ENCODE results near the gene MAEL. TPM values are rescaled to one million over a fixed set of nuclear protein-coding genes. Genes with fewer than 3 reads are reported as not detected.
"Not testable (repeated sequence)": the region's sequence is repeated elsewhere in the genome, so short reads cannot be mapped to it uniquely, and the experiment has no call there.

Gene MAEL
- total RNA-seq, 1 donor from 2014 or later = 0.11 TPM

DNA sequence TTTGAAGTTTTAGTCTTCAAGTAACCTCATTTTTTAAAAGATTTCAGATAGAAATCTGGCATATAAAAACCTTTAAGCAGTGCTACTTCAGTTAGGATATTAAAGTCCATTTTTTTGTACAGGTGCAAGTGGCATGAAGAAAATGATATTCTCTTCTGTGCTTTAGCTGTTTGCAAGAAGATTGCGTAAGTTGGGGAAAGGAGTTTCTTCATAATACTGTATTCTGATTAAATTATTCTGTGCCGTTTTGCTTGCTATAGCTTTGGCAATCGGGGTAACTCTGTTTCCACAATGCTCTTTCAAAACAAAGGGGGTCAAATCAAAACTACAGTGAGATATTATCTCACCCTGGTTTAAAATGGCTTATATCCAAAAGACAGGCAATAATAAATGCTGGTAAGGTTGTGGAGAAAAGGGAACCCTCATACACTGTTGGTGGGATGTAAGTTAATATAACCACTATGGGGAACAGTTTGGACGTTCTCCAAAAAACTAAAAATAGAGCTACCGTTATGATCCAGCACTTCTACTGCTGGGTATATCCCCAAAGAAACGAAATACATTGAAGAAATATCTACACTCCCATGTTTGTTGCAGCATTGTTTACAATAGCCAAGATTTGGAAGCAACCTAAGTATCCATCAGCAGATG, 27.1 kb downstream of the MAEL start:
- no peak for FAIRE-seq
- H4K20me1 ChIP-seq (ENCODE audit: insufficient read depth, low read length) = no peaks in the 10 kb centered on the region

DNA sequence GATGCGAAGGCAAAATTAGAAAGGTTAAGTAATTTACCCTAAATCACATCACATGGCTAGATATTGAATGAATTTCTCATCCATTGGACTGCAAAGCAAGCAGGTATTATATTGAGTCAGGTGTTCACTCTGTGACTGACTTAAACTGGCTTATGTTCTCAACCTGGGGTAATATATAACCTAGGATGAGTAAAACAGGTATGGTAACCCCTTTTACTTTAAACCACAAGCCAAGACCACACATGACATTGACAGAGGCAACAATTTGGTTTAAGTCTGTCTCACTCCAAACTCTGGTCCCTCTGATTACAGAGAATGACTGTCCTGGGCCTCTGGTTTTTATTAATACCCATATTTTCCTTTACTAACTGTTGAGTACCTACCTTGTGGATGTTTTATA, 33.3 kb downstream of the MAEL start:
- Histone ChIP-seq H3K27ac (ENCODE audit: low read depth, low read length) (no peak overlapping the region), H3K4me1 (ENCODE audit: insufficient read depth, low read length) (no peaks in the 10 kb centered on the region), H3K36me3 (ENCODE audit: insufficient read depth, low read length) (no peaks in the 10 kb centered on the region), H3K4me3 (ENCODE audit: insufficient read depth, low read depth, low read length) (no peak overlapping the region), H3K27me3 (ENCODE audit: insufficient read depth, low read length) (no peaks in the 10 kb centered on the region), H3K79me2 (ENCODE audit: insufficient read depth, low read length) (no peaks in the 10 kb centered on the region), H3K9ac (ENCODE audit: low read length) (no peak overlapping the region), H3K4me2 (ENCODE audit: low read length) (no peak overlapping the region), H4K20me1 (ENCODE audit: insufficient read depth, low read length) (no peaks in the 10 kb centered on the region), H3K9me3 (ENCODE audit: insufficient read depth, low read depth, low read length) (no peaks in the 10 kb centered on the region), H2AFZ (ENCODE audit: low read depth, low read length) (no peak overlapping the region)
- Mint-ChIP-seq H3K4me3 (ENCODE audit: unreplicated experiment) (no peak overlapping the region), H3K27ac (ENCODE audit: unreplicated experiment) (no peak overlapping the region), H3K36me3 (ENCODE audit: low read depth, unreplicated experiment) (no peaks in the 10 kb centered on the region), H3K27me3 (ENCODE audit: low read depth, unreplicated experiment) (peaks cover 10% of the 10 kb centered on the region), H3K4me1 (ENCODE audit: low read depth, unreplicated experiment) (no peaks in the 10 kb centered on the region), H3K9me3 (ENCODE audit: unreplicated experiment) (peaks cover 4% of the 10 kb centered on the region)
- FAIRE-seq (no peak), DNase-seq (ENCODE audit: low read depth) (no peak)
- TF ChIP-seq EZH2 (IDR thresholded peaks at IDR 0.05; ENCODE audit: insufficient read depth, low read length) = no peak
- TF ChIP-seq, protein P1, sequence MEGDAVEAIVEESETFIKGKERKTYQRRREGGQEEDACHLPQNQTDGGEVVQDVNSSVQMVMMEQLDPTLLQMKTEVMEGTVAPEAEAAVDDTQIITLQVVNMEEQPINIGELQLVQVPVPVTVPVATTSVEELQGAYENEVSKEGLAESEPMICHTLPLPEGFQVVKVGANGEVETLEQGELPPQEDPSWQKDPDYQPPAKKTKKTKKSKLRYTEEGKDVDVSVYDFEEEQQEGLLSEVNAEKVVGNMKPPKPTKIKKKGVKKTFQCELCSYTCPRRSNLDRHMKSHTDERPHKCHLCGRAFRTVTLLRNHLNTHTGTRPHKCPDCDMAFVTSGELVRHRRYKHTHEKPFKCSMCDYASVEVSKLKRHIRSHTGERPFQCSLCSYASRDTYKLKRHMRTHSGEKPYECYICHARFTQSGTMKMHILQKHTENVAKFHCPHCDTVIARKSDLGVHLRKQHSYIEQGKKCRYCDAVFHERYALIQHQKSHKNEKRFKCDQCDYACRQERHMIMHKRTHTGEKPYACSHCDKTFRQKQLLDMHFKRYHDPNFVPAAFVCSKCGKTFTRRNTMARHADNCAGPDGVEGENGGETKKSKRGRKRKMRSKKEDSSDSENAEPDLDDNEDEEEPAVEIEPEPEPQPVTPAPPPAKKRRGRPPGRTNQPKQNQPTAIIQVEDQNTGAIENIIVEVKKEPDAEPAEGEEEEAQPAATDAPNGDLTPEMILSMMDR (IDR thresholded peaks at IDR 0.05; ENCODE audit: insufficient read depth, low read depth, low read length) = no peak

More for the DNA sequence above, 27.1 kb downstream of the MAEL start:
- Histone ChIP-seq H3K27ac (ENCODE audit: low read depth, low read length) (no peak overlapping the region), H3K4me2 (ENCODE audit: low read length) (no peak overlapping the region), H2AFZ (ENCODE audit: low read depth, low read length) (no peak overlapping the region), H3K27me3 (ENCODE audit: insufficient read depth, low read length) (peaks cover 3% of the 10 kb centered on the region), H3K9me3 (ENCODE audit: insufficient read depth, low read depth, low read length) (no peaks in the 10 kb centered on the region), H3K4me3 (ENCODE audit: insufficient read depth, low read depth, low read length) (no peak overlapping the region), H3K9ac (ENCODE audit: low read length) (no peak overlapping the region), H3K36me3 (ENCODE audit: insufficient read depth, low read length) (no peaks in the 10 kb centered on the region), H3K79me2 (ENCODE audit: insufficient read depth, low read length) (no peaks in the 10 kb centered on the region), H3K4me1 (ENCODE audit: insufficient read depth, low read length) (no peaks in the 10 kb centered on the region)
- TF ChIP-seq, protein P1 (IDR thresholded peaks at IDR 0.05; ENCODE audit: insufficient read depth, low read depth, low read length) = no peak
- no peak for TF ChIP-seq EZH2 (IDR thresholded peaks at IDR 0.05; ENCODE audit: insufficient read depth, low read length)
- no peak for DNase-seq (ENCODE audit: low read depth)
- Mint-ChIP-seq H3K4me1 (ENCODE audit: low read depth, unreplicated experiment) (peaks cover 4% of the 10 kb centered on the region), H3K4me3 (ENCODE audit: unreplicated experiment) (no peak overlapping the region), H3K27me3 (ENCODE audit: low read depth, unreplicated experiment) (peaks cover 8% of the 10 kb centered on the region), H3K27ac (ENCODE audit: unreplicated experiment) (no peak overlapping the region), H3K36me3 (ENCODE audit: low read depth, unreplicated experiment) (no peaks in the 10 kb centered on the region), H3K9me3 (ENCODE audit: unreplicated experiment) (peaks cover 3% of the 10 kb centered on the region)

DNA sequence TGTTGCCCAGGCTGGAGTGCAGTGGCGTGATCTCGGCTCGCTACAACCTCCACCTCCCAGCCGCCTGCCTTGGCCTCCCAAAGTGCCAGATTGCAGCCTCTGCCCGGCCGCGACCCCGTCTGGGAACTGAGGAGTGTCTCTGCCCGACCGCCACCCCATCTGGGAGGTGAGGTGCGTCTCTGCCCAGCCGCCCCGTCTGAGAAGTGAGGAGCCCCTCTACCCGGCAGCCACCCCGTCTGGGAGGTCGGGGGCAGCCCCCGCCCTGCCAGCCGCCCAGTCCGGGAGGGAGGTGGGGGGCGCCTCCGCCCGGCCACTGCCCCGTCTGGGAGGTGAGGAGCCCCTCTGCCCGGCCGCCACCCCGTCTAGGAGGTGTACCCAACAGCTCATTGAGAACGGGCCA, 40.5 kb downstream of the MAEL start:
- not testable (repeated sequence) for H3K36me3 ChIP-seq (ENCODE audit: insufficient read depth, low read length); H3K9me3 ChIP-seq (ENCODE audit: insufficient read depth, low read depth, low read length); H3K27me3 ChIP-seq (ENCODE audit: insufficient read depth, low read length); H3K4me3 ChIP-seq (ENCODE audit: insufficient read depth, low read depth, low read length); H3K4me1 Mint-ChIP-seq (ENCODE audit: low read depth, unreplicated experiment); FAIRE-seq; H3K79me2 ChIP-seq (ENCODE audit: insufficient read depth, low read length); H2AFZ ChIP-seq (ENCODE audit: low read depth, low read length); H4K20me1 ChIP-seq (ENCODE audit: insufficient read depth, low read length); H3K4me1 ChIP-seq (ENCODE audit: insufficient read depth, low read length); H3K4me3 Mint-ChIP-seq (ENCODE audit: unreplicated experiment); H3K27ac ChIP-seq (ENCODE audit: low read depth, low read length); H3K9ac ChIP-seq (ENCODE audit: low read length); H3K36me3 Mint-ChIP-seq (ENCODE audit: low read depth, unreplicated experiment); H3K4me2 ChIP-seq (ENCODE audit: low read length); DNase-seq (ENCODE audit: low read depth); H3K27ac Mint-ChIP-seq (ENCODE audit: unreplicated experiment); H3K27me3 Mint-ChIP-seq (ENCODE audit: low read depth, unreplicated experiment); H3K9me3 Mint-ChIP-seq (ENCODE audit: unreplicated experiment)

Data from astrocyte (in vitro differentiated cells and primary cell).